Thyroid gland (tissue), 4 donors: ENCODE results near the gene LEMD3. TPM values are rescaled to one million over a fixed set of nuclear protein-coding genes. Genes with fewer than 3 reads are reported as not detected.

Experiments
- DNase-seq, 2 donors: peaks; one replicate each; pipeline ENCODE4 v3.0.0-alpha.2; 2019
- H3K27ac ChIP-seq, 3 donors: fragments of 200-600 bp; sonication (generic); 1 replicate in 2 of 3; 2 replicates in 1 of 3; pipeline ENCODE4 v1.5.1; 2016 to 2019; ENCODE audit warnings: mild to moderate bottlenecking in 1 of 3, moderate library complexity in 1 of 3
- H3K27me3 ChIP-seq: fragments of 200-600 bp; sonication (generic); one replicate; pipeline ENCODE4 v1.5.1; 2019
- H3K36me3 ChIP-seq, 2 donors: fragments of 200-600 bp; sonication (generic); one replicate each; pipeline ENCODE4 v1.5.1; 2016 to 2019
- H3K4me1 ChIP-seq, 2 donors: fragments of 200-600 bp; sonication (generic); one replicate each; pipeline ENCODE4 v1.5.1; 2017 to 2019
- H3K4me3 ChIP-seq, 3 donors: fragments of 200-600 bp; sonication (generic); replicated peaks in 1 of 3; 1 replicate in 2 of 3; 2 replicates in 1 of 3; pipeline ENCODE4 v1.5.1; 2016; ENCODE audit warnings: mild to moderate bottlenecking in 1 of 3
- H3K9me3 ChIP-seq: fragments of 200-600 bp; sonication (generic); one replicate; pipeline ENCODE4 v1.5.1; 2017
- CTCF ChIP-seq, 6 experiments: fragments of 200-600 bp in 3 of 6; fragments of 450-650 bp in 3 of 6; sonication (generic) in 3 of 6; IDR thresholded peaks; one replicate each; pipeline ENCODE4 v1.5.1; 2016 to 2019; ENCODE audit warnings: antibody characterized with exemption in 6 of 6, mild to moderate bottlenecking in 2 of 6, inconsistent platforms in 1 of 6, moderate library complexity in 1 of 6
- POLR2A ChIP-seq, 2 donors: fragments of 450-650 bp; IDR thresholded peaks; one replicate each; pipeline ENCODE4 v1.6.1; 2017; ENCODE audit warnings: antibody characterized with exemption in 2 of 2, mild to moderate bottlenecking in 2 of 2, moderate library complexity in 1 of 2
- WGBS, 2 donors: methylation state at CpG; one replicate each; pipeline ENCODE4 v1.1.5; 2017; 5-methylcytosine and 5-hydroxymethylcytosine counted together
- intact Hi-C: fragments of 100-400 bp; cut with DNase I; formaldehyde crosslinking; loops from one replicate; pipeline ENCODE4 v1.15.1; 2023
- total RNA-seq, 4 donors: library from RNA; depleted of rRNA; stranded (reverse); fragments of >200 nt; gene quantifications; one replicate each; pipeline ENCODE4 v1.2.3, GENCODE V29; 2016

Gene LEMD3
- total RNA-seq, 4 donors from 2014 or later, result 45.4 to 64.0 (median 49.3) TPM

GRCh38 chr12:65175385-65175784 is 6.0 kb downstream of the LEMD3 start:
- H3K9me3 ChIP-seq, result no peaks in the 10 kb centered on the region
- no peak overlapping the region for H3K27ac ChIP-seq
- peaks cover 26 to 31% of the 10 kb centered on the region in 2 donors for H3K4me1 ChIP-seq
- no peaks in the 10 kb centered on the region for H3K27me3 ChIP-seq
- H3K4me3 ChIP-seq, result no peak overlapping the region
- intact Hi-C loops, result no loop called here
- no peak for DNase-seq
- no peak for TF ChIP-seq POLR2A (IDR thresholded peaks at IDR 0.05)
- no peak for TF ChIP-seq CTCF (IDR thresholded peaks at IDR 0.05)
- no peaks in the 10 kb centered on the region for H3K36me3 ChIP-seq

- Histone ChIP-seq H3K4me1 (no peaks in the 10 kb centered on the region), H3K4me3 (no peak overlapping the region), H3K9me3 (no peaks in the 10 kb centered on the region), H3K36me3 (no peaks in the 10 kb centered on the region), H3K27me3 (no peaks in the 10 kb centered on the region), H3K27ac (no peak overlapping the region)
- intact Hi-C loops, result no loop called here
- TF ChIP-seq CTCF (IDR thresholded peaks at IDR 0.05) (no peak), POLR2A (IDR thresholded peaks at IDR 0.05) (no peak)
- DNase-seq, result no peak
- WGBS, 2 donors, result 84 to 92% methylated on average over 3 of the region's 3 CpGs
Measured at GRCh38 chr12:65182012-65182739, 12.8 kb downstream of the LEMD3 start.

- H3K9me3 ChIP-seq, result no peaks in the 10 kb centered on the region
- no peaks in the 10 kb centered on the region for H3K36me3 ChIP-seq
- intact Hi-C loops, result no loop called here
- no peak overlapping the region for H3K27ac ChIP-seq
- no peaks in the 10 kb centered on the region for H3K4me1 ChIP-seq
- WGBS, 2 donors, result 89% methylated on average over 5 of the region's 5 CpGs
- TF ChIP-seq POLR2A (IDR thresholded peaks at IDR 0.05), result no peak
- no peak for TF ChIP-seq CTCF (IDR thresholded peaks at IDR 0.05)
- DNase-seq, result no peak
- no peaks in the 10 kb centered on the region for H3K27me3 ChIP-seq
- H3K4me3 ChIP-seq, result no peak overlapping the region
Measured at GRCh38 chr12:65184176-65184857, 14.9 kb downstream of the LEMD3 start.

GRCh38 chr12:65184858-65185229 is 15.5 kb downstream of the LEMD3 start:
- intact Hi-C loops, result no loop called here
- H3K27ac ChIP-seq, result no peak overlapping the region
- no peaks in the 10 kb centered on the region for H3K4me1 ChIP-seq
- DNase-seq, result no peak
- TF ChIP-seq CTCF (IDR thresholded peaks at IDR 0.05), result no peak
- no peak for TF ChIP-seq POLR2A (IDR thresholded peaks at IDR 0.05)
- H3K9me3 ChIP-seq, result no peaks in the 10 kb centered on the region
- no peaks in the 10 kb centered on the region for H3K27me3 ChIP-seq
- no peak overlapping the region for H3K4me3 ChIP-seq
- H3K36me3 ChIP-seq, result no peaks in the 10 kb centered on the region
- 87 to 91% methylated on average over 1 of the region's 1 CpG for WGBS, 2 donors

- intact Hi-C loops, result no loop called here
- TF ChIP-seq CTCF (IDR thresholded peaks at IDR 0.05) (no peak), POLR2A (IDR thresholded peaks at IDR 0.05) (no peak)
- H3K27me3 ChIP-seq, result no peaks in the 10 kb centered on the region
- peaks cover 5% of the 10 kb centered on the region in 2 donors for H3K4me1 ChIP-seq
- no peak overlapping the region for H3K27ac ChIP-seq
- no peaks in the 10 kb centered on the region for H3K36me3 ChIP-seq
- H3K4me3 ChIP-seq, result no peak overlapping the region
- H3K9me3 ChIP-seq, result no peaks in the 10 kb centered on the region
- DNase-seq, result no peak
Measured at GRCh38 chr12:65187665-65188064, 18.3 kb downstream of the LEMD3 start.
